ENCODE measurements around the gene KIAA1958. TPM values are rescaled to one million over a fixed set of nuclear protein-coding genes. Genes with fewer than 3 reads are reported as not detected.

The KIAA1958 gene
- total RNA-seq, 1 donor from 2014 or later = 10.7 TPM

GRCh38 chr9:112555101-112555643 is 68.5 kb downstream of the KIAA1958 start:
- Mint-ChIP-seq H3K9me3 (no peaks in the 10 kb centered on the region), H3K36me3 (ENCODE audit: low read depth) (no peaks in the 10 kb centered on the region), H3K27ac (no peak overlapping the region), H3K27me3 (ENCODE audit: low read depth) (no peaks in the 10 kb centered on the region), H3K4me3 (ENCODE audit: low read depth) (no peak overlapping the region), H3K4me1 (ENCODE audit: low read depth) (peaks cover 4% of the 10 kb centered on the region)
- no peak for DNase-seq (ENCODE audit: low spot score)
- intact Hi-C loops (cut with micrococcal nuclease) = no loop called here

GRCh38 chr9:112555844-112556482 is 69.3 kb downstream of the KIAA1958 start:
- no peak overlapping the region for H3K4me3 Mint-ChIP-seq (ENCODE audit: low read depth)
- H3K4me1 Mint-ChIP-seq (ENCODE audit: low read depth) = peaks cover 4% of the 10 kb centered on the region
- no peaks in the 10 kb centered on the region for H3K27me3 Mint-ChIP-seq (ENCODE audit: low read depth)
- no peaks in the 10 kb centered on the region for H3K36me3 Mint-ChIP-seq (ENCODE audit: low read depth)
- H3K9me3 Mint-ChIP-seq = no peaks in the 10 kb centered on the region
- DNase-seq (ENCODE audit: low spot score) = no peak
- no peak overlapping the region for H3K27ac Mint-ChIP-seq
- intact Hi-C loops (cut with micrococcal nuclease) = no loop called here

- no peaks in the 10 kb centered on the region for H3K27me3 Mint-ChIP-seq (ENCODE audit: low read depth)
- no peak for DNase-seq (ENCODE audit: low spot score)
- intact Hi-C loops (cut with micrococcal nuclease) = no loop called here
- no peak overlapping the region for H3K4me3 Mint-ChIP-seq (ENCODE audit: low read depth)
- peaks cover 4% of the 10 kb centered on the region for H3K4me1 Mint-ChIP-seq (ENCODE audit: low read depth)
- H3K36me3 Mint-ChIP-seq (ENCODE audit: low read depth) = no peaks in the 10 kb centered on the region
- no peaks in the 10 kb centered on the region for H3K9me3 Mint-ChIP-seq
- no peak overlapping the region for H3K27ac Mint-ChIP-seq
These were observed 70.1 kb downstream of the KIAA1958 start for GRCh38 chr9:112556497-112557442.

- intact Hi-C loops (cut with micrococcal nuclease) = no loop called here
- no peak for DNase-seq (ENCODE audit: low spot score)
- H3K27me3 Mint-ChIP-seq (ENCODE audit: low read depth) = no peaks in the 10 kb centered on the region
- no peak overlapping the region for H3K4me3 Mint-ChIP-seq (ENCODE audit: low read depth)
- H3K4me1 Mint-ChIP-seq (ENCODE audit: low read depth) = peaks cover 4% of the 10 kb centered on the region
- no peak overlapping the region for H3K27ac Mint-ChIP-seq
- no peaks in the 10 kb centered on the region for H3K9me3 Mint-ChIP-seq
- no peaks in the 10 kb centered on the region for H3K36me3 Mint-ChIP-seq (ENCODE audit: low read depth)
These were observed 71.8 kb downstream of the KIAA1958 start for GRCh38 chr9:112558476-112558875.

- Mint-ChIP-seq H3K36me3 (ENCODE audit: low read depth) (no peaks in the 10 kb centered on the region), H3K4me1 (ENCODE audit: low read depth) (peaks cover 4% of the 10 kb centered on the region)
- intact Hi-C loops (cut with micrococcal nuclease) = no loop called here
These were observed 72.4 kb downstream of the KIAA1958 start for GRCh38 chr9:112558978-112559377.

GRCh38 chr9:112559629-112560413 is 73.2 kb downstream of the KIAA1958 start:
- intact Hi-C loops (cut with micrococcal nuclease) = no loop called here
- DNase-seq (ENCODE audit: low spot score) = no peak
- no peaks in the 10 kb centered on the region for H3K27me3 Mint-ChIP-seq (ENCODE audit: low read depth)
- H3K36me3 Mint-ChIP-seq (ENCODE audit: low read depth) = no peaks in the 10 kb centered on the region
- H3K9me3 Mint-ChIP-seq = no peaks in the 10 kb centered on the region
- H3K27ac Mint-ChIP-seq = no peak overlapping the region
- peaks cover 4% of the 10 kb centered on the region for H3K4me1 Mint-ChIP-seq (ENCODE audit: low read depth)
- no peak overlapping the region for H3K4me3 Mint-ChIP-seq (ENCODE audit: low read depth)

More at GRCh38 chr9:112558978-112559377, 72.4 kb downstream of the KIAA1958 start:
- no peak for DNase-seq (ENCODE audit: low spot score)
- Mint-ChIP-seq H3K27me3 (ENCODE audit: low read depth) (no peaks in the 10 kb centered on the region), H3K4me3 (ENCODE audit: low read depth) (no peak overlapping the region), H3K27ac (no peak overlapping the region), H3K9me3 (no peaks in the 10 kb centered on the region)

- H3K4me3 Mint-ChIP-seq (ENCODE audit: low read depth) = no peak overlapping the region
- H3K27ac Mint-ChIP-seq = no peak overlapping the region
These were observed 75.8 kb downstream of the KIAA1958 start for GRCh38 chr9:112562235-112562958.

GRCh38 chr9:112569186-112569585 is 82.6 kb downstream of the KIAA1958 start:
- H3K27me3 Mint-ChIP-seq (ENCODE audit: low read depth) = no peaks in the 10 kb centered on the region

More at GRCh38 chr9:112562235-112562958, 75.8 kb downstream of the KIAA1958 start:
- intact Hi-C loops (cut with micrococcal nuclease) = no loop called here
- DNase-seq (ENCODE audit: low spot score) = no peak
- Mint-ChIP-seq H3K27me3 (ENCODE audit: low read depth) (no peaks in the 10 kb centered on the region), H3K36me3 (ENCODE audit: low read depth) (no peaks in the 10 kb centered on the region), H3K9me3 (no peaks in the 10 kb centered on the region), H3K4me1 (ENCODE audit: low read depth) (peaks cover 4% of the 10 kb centered on the region)

GRCh38 chr9:112570671-112571167 is 84.1 kb downstream of the KIAA1958 start:
- H3K4me3 Mint-ChIP-seq (ENCODE audit: low read depth) = no peak overlapping the region
- H3K27ac Mint-ChIP-seq = no peak overlapping the region
- peaks cover 7% of the 10 kb centered on the region for H3K36me3 Mint-ChIP-seq (ENCODE audit: low read depth)
- no peak for DNase-seq (ENCODE audit: low spot score)
- H3K4me1 Mint-ChIP-seq (ENCODE audit: low read depth) = no peaks in the 10 kb centered on the region
- no peaks in the 10 kb centered on the region for H3K27me3 Mint-ChIP-seq (ENCODE audit: low read depth)
- intact Hi-C loops (cut with micrococcal nuclease) = no loop called here
- H3K9me3 Mint-ChIP-seq = no peaks in the 10 kb centered on the region

More at GRCh38 chr9:112569186-112569585, 82.6 kb downstream of the KIAA1958 start:
- no peaks in the 10 kb centered on the region for H3K4me1 Mint-ChIP-seq (ENCODE audit: low read depth)
- no peak overlapping the region for H3K27ac Mint-ChIP-seq
- intact Hi-C loops (cut with micrococcal nuclease) = no loop called here
- no peak overlapping the region for H3K4me3 Mint-ChIP-seq (ENCODE audit: low read depth)
- no peaks in the 10 kb centered on the region for H3K36me3 Mint-ChIP-seq (ENCODE audit: low read depth)
- no peaks in the 10 kb centered on the region for H3K9me3 Mint-ChIP-seq
- DNase-seq (ENCODE audit: low spot score) = no peak

- H3K36me3 Mint-ChIP-seq (ENCODE audit: low read depth) = peaks cover 7% of the 10 kb centered on the region
- H3K4me1 Mint-ChIP-seq (ENCODE audit: low read depth) = no peaks in the 10 kb centered on the region
- H3K27ac Mint-ChIP-seq = no peak overlapping the region
- intact Hi-C loops (cut with micrococcal nuclease) = no loop called here
- no peak overlapping the region for H3K4me3 Mint-ChIP-seq (ENCODE audit: low read depth)
- DNase-seq (ENCODE audit: low spot score) = no peak
- H3K27me3 Mint-ChIP-seq (ENCODE audit: low read depth) = no peaks in the 10 kb centered on the region
- H3K9me3 Mint-ChIP-seq = no peaks in the 10 kb centered on the region
These were observed 85.2 kb downstream of the KIAA1958 start for GRCh38 chr9:112571624-112572355.

- Mint-ChIP-seq H3K27me3 (ENCODE audit: low read depth) (no peaks in the 10 kb centered on the region), H3K36me3 (ENCODE audit: low read depth) (peaks cover 7% of the 10 kb centered on the region), H3K27ac (no peak overlapping the region), H3K9me3 (no peaks in the 10 kb centered on the region), H3K4me3 (ENCODE audit: low read depth) (no peak overlapping the region), H3K4me1 (ENCODE audit: low read depth) (no peaks in the 10 kb centered on the region)
- no peak for DNase-seq (ENCODE audit: low spot score)
- intact Hi-C loops (cut with micrococcal nuclease) = no loop called here
These were observed 85.8 kb downstream of the KIAA1958 start for GRCh38 chr9:112572416-112572815.

Measured in activated T-helper 2 cell treated with anti-CD3 and anti-CD28 coated beads, Interferon-gamma antibody, Interleukin-2, Interleukin-4, amounts not matched to agents 10 μg/mL and 5 μg/mL and 100 μg/mL, durations not matched to agents 14 hours and 24 hours and 36 hours (primary cell).